Mesendoderm (in vitro differentiated cells): ENCODE results near the gene ABCB4.

Experiments used
- DNase-seq: peaks from one replicate; pipeline ENCODE4 v3.0.0; 2013
- H2AK5ac ChIP-seq: 2 replicates; pipeline ENCODE4 v1.6.1; 2013; ENCODE audit warnings: low read length, inconsistent platforms
- H2BK120ac ChIP-seq: 2 replicates; pipeline ENCODE4 v1.6.1; 2013; ENCODE audit warnings: low read depth, mild to moderate bottlenecking, low read length, moderate library complexity, mixed read lengths
- H2BK15ac ChIP-seq: replicated peaks from 2 replicates; pipeline ENCODE4 v1.6.1; 2013; ENCODE audit warnings: low read depth, mild to moderate bottlenecking, moderate library complexity
- H2BK5ac ChIP-seq: 2 replicates; pipeline ENCODE4 v1.6.1; 2013; ENCODE audit warnings: low read length, inconsistent platforms
- H3K18ac ChIP-seq: 2 replicates; pipeline ENCODE4 v1.6.1; 2013; ENCODE audit warnings: mild to moderate bottlenecking, low read length, mixed read lengths
- H3K23ac ChIP-seq: one replicate; pipeline ENCODE4 v1.6.1; 2013; ENCODE audit warnings: low read length
- H3K27ac ChIP-seq: 2 replicates; pipeline ENCODE4 v1.5.1; 2013; ENCODE audit warnings: low read depth, mild to moderate bottlenecking, inconsistent platforms, low read length, moderate library complexity
- H3K27me3 ChIP-seq: 2 replicates; pipeline ENCODE4 v1.6.1; 2013; ENCODE audit warnings: low read length, control low read depth, mild to moderate bottlenecking, inconsistent platforms; ENCODE audit not compliant: insufficient read depth, poor library complexity
- H3K36me3 ChIP-seq: 2 replicates; pipeline ENCODE4 v1.6.1; 2013; ENCODE audit warnings: low read length, inconsistent platforms; ENCODE audit not compliant: control insufficient read depth, insufficient read depth
- H3K4ac ChIP-seq: one replicate; pipeline ENCODE4 v1.6.1; 2013; ENCODE audit warnings: low read depth, mild to moderate bottlenecking, low read length, moderate library complexity
- H3K4me1 ChIP-seq: 2 replicates; pipeline ENCODE4 v1.6.1; 2013; ENCODE audit warnings: low read depth, low read length, inconsistent platforms; ENCODE audit not compliant: control insufficient read depth
- H3K4me2 ChIP-seq: 2 replicates; pipeline ENCODE4 v1.6.1; 2013; ENCODE audit warnings: low read length
- H3K4me3 ChIP-seq: 2 replicates; pipeline ENCODE4 v1.5.1; 2013; ENCODE audit warnings: mild to moderate bottlenecking, low read length
- H3K56ac ChIP-seq: one replicate; pipeline ENCODE4 v1.6.1; 2013; ENCODE audit warnings: low read length
- H3K79me1 ChIP-seq: 2 replicates; pipeline ENCODE4 v1.6.1; 2013; ENCODE audit warnings: low read length, inconsistent platforms
- H3K79me2 ChIP-seq: 2 replicates; pipeline ENCODE4 v1.6.1; 2013; ENCODE audit warnings: mild to moderate bottlenecking, low read length; ENCODE audit not compliant: control insufficient read depth, insufficient read depth
- H3K9ac ChIP-seq: 2 replicates; pipeline ENCODE4 v1.6.1; 2013; ENCODE audit warnings: low read length, inconsistent platforms
- H4K5ac ChIP-seq: one replicate; pipeline ENCODE4 v1.6.1; 2013; ENCODE audit warnings: low read length
- H4K8ac ChIP-seq: one replicate; pipeline ENCODE4 v1.6.1; 2013; ENCODE audit warnings: low read depth, mild to moderate bottlenecking, control low read depth, low read length, moderate library complexity
- WGBS: extraction: QIAGEN DNeasy Blood & Tissue Kit; methylation state at CpG from one replicate; pipeline ENCODE4 v1.1.7; 2013; ENCODE audit warnings: low lambda C conversion rate, missing lambda C conversion rate; ENCODE audit not compliant: insufficient coverage; ENCODE audit errors: extremely low coverage; 5-methylcytosine and 5-hydroxymethylcytosine counted together

ABCB4 gene

DNA sequence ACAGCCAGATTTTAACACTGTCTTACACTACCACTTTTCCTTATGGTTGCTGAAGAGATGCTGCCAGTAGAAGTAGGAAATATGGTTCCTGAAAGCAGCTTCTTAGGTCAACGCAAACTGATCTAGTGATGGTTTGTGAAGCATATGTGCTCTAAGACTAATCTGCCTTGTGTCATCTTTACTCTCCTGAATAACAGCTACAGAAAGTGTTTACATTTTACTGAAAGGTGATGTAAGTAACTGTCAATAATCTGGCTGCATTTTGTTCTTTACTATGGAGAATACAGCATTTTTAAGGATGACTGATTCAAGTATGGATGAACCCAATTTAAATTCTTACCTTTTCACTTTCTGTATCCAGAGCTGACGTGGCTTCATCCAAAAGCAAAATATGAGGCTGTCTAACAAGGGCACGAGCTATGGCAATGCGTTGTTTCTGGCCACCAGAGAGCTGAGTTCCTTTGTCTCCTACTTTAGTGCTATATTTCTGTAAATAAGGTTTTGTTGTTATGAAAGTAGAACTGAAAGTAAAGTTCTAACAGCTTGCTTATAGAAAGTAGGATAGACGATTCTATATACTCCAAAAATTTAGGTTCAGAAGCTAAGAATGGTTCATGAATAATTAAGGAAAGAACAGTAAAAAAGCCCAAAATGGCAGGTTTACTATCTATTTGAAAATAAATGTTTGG, 30.2 kb upstream of the ABCB4 start:
- H3K56ac ChIP-seq, result no peak overlapping the region
- no peak overlapping the region for H3K9ac ChIP-seq
- no peak overlapping the region for H2BK120ac ChIP-seq
- no peak overlapping the region for H3K4me2 ChIP-seq
- WGBS, result no CpG with 5 or more reads among the region's 5 CpGs
- H4K5ac ChIP-seq, result no peak overlapping the region
- H3K27ac ChIP-seq, result no peak overlapping the region
- peaks cover 3% of the 10 kb centered on the region for H3K4me1 ChIP-seq
- no peak overlapping the region for H2BK5ac ChIP-seq
- no peak overlapping the region for H3K18ac ChIP-seq
- no peak overlapping the region for H3K23ac ChIP-seq
- no peak overlapping the region for H3K4ac ChIP-seq
- H3K79me2 ChIP-seq, result no peaks in the 10 kb centered on the region
- no peak for DNase-seq
- no peaks in the 10 kb centered on the region for H3K79me1 ChIP-seq
- no peak overlapping the region for H4K8ac ChIP-seq
- H3K4me3 ChIP-seq, result no peak overlapping the region
- no peak overlapping the region for H2BK15ac ChIP-seq
- H3K36me3 ChIP-seq, result no peaks in the 10 kb centered on the region
- no peaks in the 10 kb centered on the region for H3K27me3 ChIP-seq
- H2AK5ac ChIP-seq, result no peak overlapping the region

GRCh38 chr7:87505122-87505521, 29.6 kb upstream of the ABCB4 start:
- H4K5ac ChIP-seq, result no peak overlapping the region
- no peak overlapping the region for H3K4ac ChIP-seq
- H2AK5ac ChIP-seq, result no peak overlapping the region
- DNase-seq, result no peak
- no peak overlapping the region for H3K4me3 ChIP-seq
- no peaks in the 10 kb centered on the region for H3K79me1 ChIP-seq
- H2BK5ac ChIP-seq, result no peak overlapping the region
- no peak overlapping the region for H3K18ac ChIP-seq
- H2BK120ac ChIP-seq, result no peak overlapping the region
- H4K8ac ChIP-seq, result no peak overlapping the region
- H3K36me3 ChIP-seq, result no peaks in the 10 kb centered on the region
- no peaks in the 10 kb centered on the region for H3K4me1 ChIP-seq
- H2BK15ac ChIP-seq, result no peak overlapping the region
- no peak overlapping the region for H3K9ac ChIP-seq
- no peaks in the 10 kb centered on the region for H3K27me3 ChIP-seq
- H3K56ac ChIP-seq, result no peak overlapping the region
- no peaks in the 10 kb centered on the region for H3K79me2 ChIP-seq
- H3K23ac ChIP-seq, result no peak overlapping the region
- H3K4me2 ChIP-seq, result no peak overlapping the region
- WGBS, result no CpG with 5 or more reads among the region's 5 CpGs
- H3K27ac ChIP-seq, result no peak overlapping the region

DNA sequence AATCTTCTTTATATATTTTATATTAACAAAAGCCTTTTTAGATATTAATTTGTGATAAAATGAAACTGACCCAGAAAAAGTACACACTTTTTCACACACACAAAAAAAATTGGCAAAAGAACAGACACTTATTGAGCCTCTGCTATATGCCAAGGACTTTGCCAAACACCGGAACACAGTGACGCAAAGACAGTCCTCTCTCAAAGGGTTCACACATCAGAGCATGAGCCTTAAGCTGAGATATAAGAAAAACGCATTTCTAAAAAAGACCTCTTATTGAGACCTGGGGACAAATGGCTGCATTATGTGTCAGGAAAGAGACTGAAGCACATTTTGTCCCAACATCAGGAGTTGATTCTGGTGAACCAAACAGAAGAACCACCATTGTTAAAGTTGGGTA, 24.0 kb upstream of the ABCB4 start:
- Histone ChIP-seq H2BK120ac (peak overlapping the region; percentile 12), H3K56ac (no peak overlapping the region), H3K4me1 (no peaks in the 10 kb centered on the region), H4K5ac (no peak overlapping the region), H4K8ac (no peak overlapping the region), H2BK5ac (no peak overlapping the region), H3K79me2 (no peaks in the 10 kb centered on the region), H3K4me2 (no peak overlapping the region), H3K23ac (no peak overlapping the region), H3K4me3 (no peak overlapping the region), H2AK5ac (no peak overlapping the region), H3K36me3 (no peaks in the 10 kb centered on the region), H3K79me1 (no peaks in the 10 kb centered on the region), H3K18ac (no peak overlapping the region), H3K4ac (no peak overlapping the region), H3K27me3 (no peaks in the 10 kb centered on the region), H3K27ac (no peak overlapping the region), H2BK15ac (no peak overlapping the region), H3K9ac (no peak overlapping the region)
- DNase-seq, result no peak
- WGBS, result no CpG with 5 or more reads among the region's 3 CpGs

GRCh38 chr7:87498893-87499292, 23.4 kb upstream of the ABCB4 start:
- no CpG with 5 or more reads among the region's 1 CpG for WGBS

GRCh38 chr7:87497482-87497881, 22.0 kb upstream of the ABCB4 start:
- H3K23ac ChIP-seq, result no peak overlapping the region
- H3K36me3 ChIP-seq, result no peaks in the 10 kb centered on the region
- H2BK15ac ChIP-seq, result no peak overlapping the region
- no peaks in the 10 kb centered on the region for H3K27me3 ChIP-seq
- no CpG with 5 or more reads among the region's 3 CpGs for WGBS
- no peak overlapping the region for H4K5ac ChIP-seq
- H2BK120ac ChIP-seq, result no peak overlapping the region
- H2BK5ac ChIP-seq, result no peak overlapping the region
- no peak overlapping the region for H3K18ac ChIP-seq
- H3K56ac ChIP-seq, result no peak overlapping the region
- H3K27ac ChIP-seq, result no peak overlapping the region
- no peak overlapping the region for H3K4me2 ChIP-seq
- H3K4ac ChIP-seq, result no peak overlapping the region
- no peak overlapping the region for H4K8ac ChIP-seq
- H3K9ac ChIP-seq, result no peak overlapping the region
- DNase-seq, result no peak
- no peaks in the 10 kb centered on the region for H3K79me1 ChIP-seq
- H2AK5ac ChIP-seq, result no peak overlapping the region
- no peaks in the 10 kb centered on the region for H3K4me1 ChIP-seq
- H3K4me3 ChIP-seq, result no peak overlapping the region
- no peaks in the 10 kb centered on the region for H3K79me2 ChIP-seq

More at GRCh38 chr7:87498893-87499292, 23.4 kb upstream of the ABCB4 start:
- Histone ChIP-seq H3K79me1 (no peaks in the 10 kb centered on the region), H4K5ac (no peak overlapping the region), H3K18ac (no peak overlapping the region), H3K36me3 (no peaks in the 10 kb centered on the region), H4K8ac (no peak overlapping the region), H2BK120ac (no peak overlapping the region), H3K9ac (no peak overlapping the region), H3K56ac (no peak overlapping the region), H3K27ac (no peak overlapping the region), H2BK5ac (no peak overlapping the region), H3K23ac (no peak overlapping the region), H3K4me3 (no peak overlapping the region), H3K4ac (no peak overlapping the region), H3K4me2 (no peak overlapping the region), H3K27me3 (no peaks in the 10 kb centered on the region), H3K4me1 (no peaks in the 10 kb centered on the region), H2AK5ac (no peak overlapping the region), H3K79me2 (no peaks in the 10 kb centered on the region), H2BK15ac (no peak overlapping the region)
- no peak for DNase-seq

GRCh38 chr7:87495366-87495765, 19.9 kb upstream of the ABCB4 start:
- Histone ChIP-seq H3K27ac (no peak overlapping the region), H3K27me3 (no peaks in the 10 kb centered on the region), H3K4ac (no peak overlapping the region), H3K4me1 (no peaks in the 10 kb centered on the region), H2BK5ac (no peak overlapping the region), H3K4me3 (no peak overlapping the region), H2BK120ac (no peak overlapping the region), H3K36me3 (no peaks in the 10 kb centered on the region), H4K8ac (no peak overlapping the region), H3K4me2 (no peak overlapping the region), H2BK15ac (no peak overlapping the region), H3K9ac (no peak overlapping the region), H2AK5ac (no peak overlapping the region), H3K79me2 (no peaks in the 10 kb centered on the region), H3K23ac (no peak overlapping the region), H3K18ac (no peak overlapping the region), H3K56ac (no peak overlapping the region), H3K79me1 (no peaks in the 10 kb centered on the region), H4K5ac (no peak overlapping the region)
- DNase-seq, result no peak
- no CpG with 5 or more reads among the region's 5 CpGs for WGBS
